ENCODE results near the gene CHST7. TPM values are rescaled to one million over a fixed set of nuclear protein-coding genes. Genes with fewer than 3 reads are reported as not detected.

Gene CHST7
- total and polyA plus RNA-seq, 10 of the 15 experiments (the other 5 are each of a cell fraction or from before 2014, with no cell fraction given) = 0.58 to 11.0 (median 5.4) TPM

- in situ Hi-C loops (cut with MboI) = no loop called here
- WGBS (ENCODE audit: insufficient coverage, insufficient replicate concordance, low lambda C conversion rate, missing lambda C conversion rate) = 62% methylated on average over 8 of the region's 8 CpGs
- Histone ChIP-seq H2AFZ (ENCODE audit: control insufficient read depth, low read depth, low read length) (no peak overlapping the region), H3K4me3 (no peak overlapping the region), H4K20me1 (ENCODE audit: control insufficient read depth, insufficient read depth) (no peaks in the 10 kb centered on the region), H3K9ac (ENCODE audit: control insufficient read depth, insufficient read depth, low read length) (no peak overlapping the region), H3K27ac (ENCODE audit: control insufficient read depth, insufficient read depth) (no peak overlapping the region), H3K4me2 (ENCODE audit: control insufficient read depth, insufficient read depth) (no peak overlapping the region), H3K36me3 (ENCODE audit: control insufficient read depth in 2 of 2, insufficient read depth in 2 of 2, low read length in 1 of 2) (no peaks in the 10 kb centered on the region), H3K27me3 (replicated peaks in 1 of 2; ENCODE audit: control insufficient read depth in 2 of 2, insufficient read depth in 2 of 2, low read length in 1 of 2) (no peaks in the 10 kb centered on the region), H3K4me1 (ENCODE audit: control insufficient read depth, insufficient read depth, low read length) (peaks cover 7% of the 10 kb centered on the region), H3K9me3 (replicated peaks; ENCODE audit: control insufficient read depth, insufficient read depth, low read length) (no peaks in the 10 kb centered on the region), H3K79me2 (ENCODE audit: control insufficient read depth, insufficient read depth, low read length) (no peaks in the 10 kb centered on the region; the same call in none of the 2 replicates)
- DNase-seq (ENCODE audit: low read depth, low spot score) (no peak), ATAC-seq (peak; percentile 35), FAIRE-seq (no peak)
- ChIA-PET POLR2A (interaction anchor here (1.1 kb wide), 1 partner anchor 32 kb away, joined by 4 read pairs; no protein-coding TSS in a partner anchor), CTCF (interaction anchor here (1.6 kb wide), 1 partner anchor 25 kb away, joined by 4 read pairs; no protein-coding TSS in a partner anchor), RAD21 (ENCODE audit: unreplicated experiment) (no interaction called here), SMC1A (ENCODE audit: uncharacterized antibody, unreplicated experiment) (interaction anchor here (0.7 to 3.8 kb wide), 6 partner anchors 10 to 216 kb away, joined by 3 to 15 read pairs (median 8); no protein-coding TSS in a partner anchor)
- TF ChIP-seq ZSCAN29 (IDR thresholded peaks at IDR 0.05) = no peak
- TF ChIP-seq CREM (IDR thresholded peaks at IDR 0.05; ENCODE audit: low read depth) = no peak
- peak; percentile 28; the same call in 1 of the 2 replicates for TF ChIP-seq SPI1 (IDR thresholded peaks at IDR 0.05; ENCODE audit: borderline replicate concordance, insufficient read depth, low read depth, low read length)
- peak; percentile 51; the same call in 1 of the 2 replicates for TF ChIP-seq POLR2AphosphoS5 (IDR thresholded peaks at IDR 0.05; ENCODE audit: low read length)
- no peak for TF ChIP-seq MYC (IDR thresholded peaks at IDR 0.05; ENCODE audit: insufficient read depth, insufficient read length, insufficient replicate concordance, low read length, severe bottlenecking)
- no TSS peak for BruUV-seq (replicated peaks)
- intact Hi-C loops (cut with micrococcal nuclease; ENCODE audit: unreplicated experiment) = no loop called here
Observed at GRCh38 chrX:46597208-46597607, 23.6 kb downstream of the CHST7 start.

GRCh38 chrX:46597771-46598170, 24.2 kb downstream of the CHST7 start:
- FAIRE-seq (no peak), ATAC-seq (peak; percentile 22; the same call in 1 of the 3 replicates), DNase-seq (ENCODE audit: low read depth, low spot score) (no peak)
- no peaks in the 10 kb centered on the region; the same call in none of the 2 replicates for H3K79me2 ChIP-seq (ENCODE audit: control insufficient read depth, insufficient read depth, low read length)
- ChIA-PET SMC1A (ENCODE audit: uncharacterized antibody, unreplicated experiment) (interaction anchor here (1.0 to 3.8 kb wide), 7 partner anchors 10 to 88 kb away, joined by 4 to 15 read pairs (median 7); no protein-coding TSS in a partner anchor), RAD21 (ENCODE audit: unreplicated experiment) (no interaction called here), POLR2A (interaction anchor here (0.5 to 1.0 kb wide), 4 partner anchors 10 to 45 kb away, joined by 3 to 4 read pairs (median 3); no protein-coding TSS in a partner anchor), CTCF (interaction anchor here (1.4 to 2.2 kb wide), 3 partner anchors 25 to 199 kb away, joined by 3 to 7 read pairs (median 4); no protein-coding TSS in a partner anchor)
- no TSS peak for BruUV-seq (replicated peaks)
- H3K4me1 ChIP-seq (ENCODE audit: control insufficient read depth, insufficient read depth, low read length) = peaks cover 7% of the 10 kb centered on the region
- H3K27me3 ChIP-seq (replicated peaks in 1 of 2; ENCODE audit: control insufficient read depth in 2 of 2, insufficient read depth in 2 of 2, low read length in 1 of 2) = no peaks in the 10 kb centered on the region
- no peak overlapping the region for H3K4me2 ChIP-seq (ENCODE audit: control insufficient read depth, insufficient read depth)
- H2AFZ ChIP-seq (ENCODE audit: control insufficient read depth, low read depth, low read length) = no peak overlapping the region
- H3K4me3 ChIP-seq = no peak overlapping the region
- no peaks in the 10 kb centered on the region for H3K36me3 ChIP-seq (ENCODE audit: control insufficient read depth in 2 of 2, insufficient read depth in 2 of 2, low read length in 1 of 2)
- WGBS (ENCODE audit: insufficient coverage, insufficient replicate concordance, low lambda C conversion rate, missing lambda C conversion rate) = 78% methylated on average over 6 of the region's 6 CpGs
- H3K9me3 ChIP-seq (replicated peaks; ENCODE audit: control insufficient read depth, insufficient read depth, low read length) = no peaks in the 10 kb centered on the region
- in situ Hi-C loops (cut with MboI) (no loop called here), intact Hi-C loops (cut with micrococcal nuclease; ENCODE audit: unreplicated experiment) (no loop called here)
- H3K9ac ChIP-seq (ENCODE audit: control insufficient read depth, insufficient read depth, low read length) = no peak overlapping the region
- no peak overlapping the region for H3K27ac ChIP-seq (ENCODE audit: control insufficient read depth, insufficient read depth)
- no peak for TF ChIP-seq ZBTB4 (CRISPR knock-in tag; IDR thresholded peaks at IDR 0.05)
- 0 out of 2 replicates have a peak, but pooled peaks have one; percentile 21 for TF ChIP-seq POLR2A (IDR thresholded peaks at IDR 0.05; ENCODE audit: low read depth, low read length)
- no peak for TF ChIP-seq KLF5 (IDR thresholded peaks at IDR 0.05; ENCODE audit: partially characterized antibody)
- no peak for TF ChIP-seq NFXL1 (IDR thresholded peaks at IDR 0.05; ENCODE audit: borderline replicate concordance)
- TF ChIP-seq CTCF (IDR thresholded peaks at IDR 0.05 in 2 of 3, conservative IDR thresholded peaks at IDR 0.05 in 1 of 3; ENCODE audit: control insufficient read depth in 2 of 3, extremely low read depth in 1 of 3, insufficient read depth in 1 of 3, low read depth in 3 of 3, low read length in 3 of 3) = 0 out of 6 replicates have a peak, but pooled peaks of 1 of the 3 experiments have one; percentile 5
- no peaks in the 10 kb centered on the region for H4K20me1 ChIP-seq (ENCODE audit: control insufficient read depth, insufficient read depth)

Measured in GM12878 (cell line).